A673 (cell line): ENCODE results near the gene USP15. TPM values are rescaled to one million over a fixed set of nuclear protein-coding genes. Genes with fewer than 3 reads are reported as not detected.

Experiments
- BruUV-seq: library from RNA; stranded (reverse); fragments of 400-500 nt; replicated peaks from 2 replicates; lab custom pipeline; 2021; lab: Mats Ljungman, UMichigan
- CTCF ChIA-PET: fragments of 300-600 bp; sonication (Branson Sonifier 250); formaldehyde crosslinking; loops from one replicate; lab custom pipeline; 2022; ENCODE audit warnings: antibody characterized with exemption; lab: Charles Lee
- POLR2A ChIA-PET: fragments of 300-600 bp; sonication (Branson Sonifier 250); formaldehyde crosslinking; loops from one replicate; lab custom pipeline; 2022; ENCODE audit warnings: antibody characterized with exemption; ENCODE audit not compliant: low non-redundant PET; lab: Charles Lee
- DNase-seq: peaks from one replicate; pipeline ENCODE4 v3.0.0-alpha.2; 2015; ENCODE audit warnings: low spot score
- H3K27ac ChIP-seq: fragments of 200-600 bp; sonication (generic); 2 replicates; pipeline ENCODE4 v1.5.1; 2016; ENCODE audit warnings: mixed run types, low read depth, mild to moderate bottlenecking, mixed read lengths, antibody characterized with exemption, low read length; ENCODE audit not compliant: poor library complexity, severe bottlenecking
- H3K27me3 ChIP-seq: fragments of 200-600 bp; sonication (generic); replicated peaks from 2 replicates; pipeline ENCODE4 v1.6.1; 2017; ENCODE audit warnings: mixed run types, low read depth, mild to moderate bottlenecking, mixed read lengths, antibody characterized with exemption, low read length; ENCODE audit not compliant: insufficient read depth, poor library complexity
- H3K36me3 ChIP-seq: fragments of 200-600 bp; sonication (generic); 2 replicates; pipeline ENCODE4 v1.6.1; 2016; ENCODE audit warnings: mixed run types, mild to moderate bottlenecking, mixed read lengths, antibody characterized with exemption, low read length; ENCODE audit not compliant: insufficient read depth, poor library complexity, severe bottlenecking
- H3K4me1 ChIP-seq: fragments of 200-600 bp; sonication (generic); 2 replicates; pipeline ENCODE4 v1.6.1; 2017; ENCODE audit warnings: mixed run types, mild to moderate bottlenecking, mixed read lengths, antibody characterized with exemption, low read length; ENCODE audit not compliant: insufficient read depth, poor library complexity, severe bottlenecking
- H3K4me3 ChIP-seq: fragments of 200-600 bp; sonication (generic); 2 replicates; pipeline ENCODE4 v1.5.1; 2016; ENCODE audit warnings: low read depth, mixed run types, mild to moderate bottlenecking, mixed read lengths, low read length; ENCODE audit not compliant: poor library complexity, severe bottlenecking
- H3K9me3 ChIP-seq: fragments of 200-600 bp; sonication (generic); 2 replicates; pipeline ENCODE4 v1.6.1; 2016; ENCODE audit warnings: mixed run types, low read depth, mild to moderate bottlenecking, mixed read lengths, antibody characterized with exemption, low read length; ENCODE audit not compliant: poor library complexity, severe bottlenecking
- EZH2 ChIP-seq: fragments of 200-600 bp; sonication (generic); IDR thresholded peaks from 2 replicates; pipeline ENCODE4 v1.6.1; 2017; ENCODE audit warnings: borderline replicate concordance, low read depth, mild to moderate bottlenecking, mixed read lengths, antibody characterized with exemption, low read length; ENCODE audit not compliant: poor library complexity, severe bottlenecking
- intact Hi-C: fragments of 100-400 bp; cut with micrococcal nuclease; formaldehyde crosslinking; loops from one replicate; pipeline ENCODE4 v1.10.0; 2022; ENCODE audit not compliant: unreplicated experiment
- total RNA-seq: library from RNA; stranded (reverse); gene quantifications from 2 replicates; pipeline ENCODE4 v1.2.3, GENCODE V29; 2021
- TF ChIP-seq, protein P1 (sequence below): fragments of 300-800, 200-600 bp; sonication (generic); conservative IDR thresholded peaks from 2 replicates; pipeline ENCODE4 v1.5.1; 2017; ENCODE audit warnings: low read depth, mild to moderate bottlenecking, antibody characterized with exemption, low read length, moderate library complexity, mixed read lengths

USP15 gene
- total RNA-seq, 1 experiment from 2014 or later = 61.7 TPM

DNA sequence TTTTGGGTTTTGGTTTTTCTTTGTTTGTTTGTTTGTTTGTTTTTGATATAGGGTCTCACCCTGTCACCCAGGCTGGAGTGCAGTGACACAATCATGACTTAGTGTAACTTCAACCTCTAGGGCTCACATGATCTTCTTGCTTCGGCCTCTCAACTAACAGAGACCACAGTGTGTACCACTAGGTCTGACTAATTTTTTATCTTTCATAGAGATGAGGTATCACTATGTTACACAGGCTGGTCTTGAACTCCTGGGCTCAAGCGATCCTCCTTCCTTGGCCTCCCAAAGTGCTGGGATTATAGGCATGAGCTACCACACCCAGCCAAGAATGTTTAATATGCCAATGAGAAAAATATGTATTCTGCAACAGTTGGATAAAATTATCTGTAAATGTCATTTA lies 29.6 kb upstream of the USP15 start:
- TF ChIP-seq, protein P1, sequence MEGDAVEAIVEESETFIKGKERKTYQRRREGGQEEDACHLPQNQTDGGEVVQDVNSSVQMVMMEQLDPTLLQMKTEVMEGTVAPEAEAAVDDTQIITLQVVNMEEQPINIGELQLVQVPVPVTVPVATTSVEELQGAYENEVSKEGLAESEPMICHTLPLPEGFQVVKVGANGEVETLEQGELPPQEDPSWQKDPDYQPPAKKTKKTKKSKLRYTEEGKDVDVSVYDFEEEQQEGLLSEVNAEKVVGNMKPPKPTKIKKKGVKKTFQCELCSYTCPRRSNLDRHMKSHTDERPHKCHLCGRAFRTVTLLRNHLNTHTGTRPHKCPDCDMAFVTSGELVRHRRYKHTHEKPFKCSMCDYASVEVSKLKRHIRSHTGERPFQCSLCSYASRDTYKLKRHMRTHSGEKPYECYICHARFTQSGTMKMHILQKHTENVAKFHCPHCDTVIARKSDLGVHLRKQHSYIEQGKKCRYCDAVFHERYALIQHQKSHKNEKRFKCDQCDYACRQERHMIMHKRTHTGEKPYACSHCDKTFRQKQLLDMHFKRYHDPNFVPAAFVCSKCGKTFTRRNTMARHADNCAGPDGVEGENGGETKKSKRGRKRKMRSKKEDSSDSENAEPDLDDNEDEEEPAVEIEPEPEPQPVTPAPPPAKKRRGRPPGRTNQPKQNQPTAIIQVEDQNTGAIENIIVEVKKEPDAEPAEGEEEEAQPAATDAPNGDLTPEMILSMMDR = no peak
- TF ChIP-seq EZH2 = no peak
- H3K36me3 ChIP-seq = no peaks in the 10 kb centered on the region
- POLR2A ChIA-PET = no interaction called here
- no peak for DNase-seq
- H3K9me3 ChIP-seq = no peaks in the 10 kb centered on the region
- no TSS peak for BruUV-seq
- no peak overlapping the region for H3K4me3 ChIP-seq
- no peaks in the 10 kb centered on the region for H3K27me3 ChIP-seq
- no peaks in the 10 kb centered on the region for H3K4me1 ChIP-seq
- intact Hi-C loops = no loop called here
- CTCF ChIA-PET = no interaction called here
- no peak overlapping the region for H3K27ac ChIP-seq

DNA sequence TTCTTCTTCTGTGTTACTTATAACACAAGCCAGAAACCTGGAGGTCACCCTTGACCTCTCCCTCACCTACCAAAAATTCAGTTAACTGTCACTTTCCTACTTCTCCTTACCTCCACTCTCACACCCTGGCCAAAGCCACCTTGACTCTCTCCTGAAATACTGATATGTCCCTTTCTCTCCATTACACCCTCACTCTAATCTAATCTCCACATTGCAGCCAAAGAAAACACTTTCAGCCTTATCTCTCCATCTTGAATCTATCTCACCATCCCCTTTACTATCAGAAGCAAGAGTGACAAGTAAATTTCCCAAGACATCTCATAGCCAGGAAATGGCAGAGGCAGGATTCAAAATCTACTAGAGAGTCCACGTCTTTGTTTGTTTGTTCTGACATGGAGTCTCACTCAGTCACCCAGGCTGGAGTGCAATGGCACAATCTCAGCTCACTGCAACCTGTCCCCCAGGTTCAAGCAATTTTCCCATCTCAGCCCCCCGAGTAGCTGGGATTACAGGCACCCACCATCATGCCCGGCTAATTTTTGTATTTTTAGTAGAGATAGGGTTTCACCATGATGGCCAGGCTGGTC lies 28.0 kb upstream of the USP15 start:
- H3K4me3 ChIP-seq = no peak overlapping the region
- H3K27ac ChIP-seq = no peak overlapping the region
- H3K9me3 ChIP-seq = no peaks in the 10 kb centered on the region
- no peaks in the 10 kb centered on the region for H3K4me1 ChIP-seq
- POLR2A ChIA-PET = no interaction called here
- no peak for DNase-seq
- TF ChIP-seq EZH2 = no peak
- TF ChIP-seq, protein P1 = no peak
- intact Hi-C loops = no loop called here
- no peaks in the 10 kb centered on the region for H3K27me3 ChIP-seq
- no peaks in the 10 kb centered on the region for H3K36me3 ChIP-seq
- BruUV-seq = no TSS peak
- CTCF ChIA-PET = no interaction called here

DNA sequence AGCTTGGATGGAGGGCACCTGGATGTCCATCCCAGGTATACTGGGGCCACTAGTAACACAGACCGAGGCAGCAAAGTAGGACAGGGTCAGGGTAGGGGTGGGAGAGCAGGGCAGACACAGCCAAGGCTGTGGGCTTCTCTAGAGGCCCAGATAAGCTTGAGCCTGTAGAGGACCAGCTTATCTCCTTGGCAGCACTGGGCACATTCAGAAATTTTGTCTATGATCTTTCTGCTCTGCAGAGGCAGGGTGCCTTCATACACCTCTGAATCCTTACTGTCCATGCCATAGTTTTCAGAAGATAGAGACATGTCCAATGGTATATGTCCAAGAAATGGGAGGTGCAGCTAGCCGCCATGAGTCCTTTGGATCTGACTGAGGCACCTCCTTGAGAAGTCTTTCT lies 26.4 kb upstream of the USP15 start:
- H3K4me3 ChIP-seq = no peak overlapping the region
- no peaks in the 10 kb centered on the region for H3K4me1 ChIP-seq
- CTCF ChIA-PET = no interaction called here
- POLR2A ChIA-PET = no interaction called here
- no peaks in the 10 kb centered on the region for H3K9me3 ChIP-seq
- no peak overlapping the region for H3K27ac ChIP-seq
- intact Hi-C loops = no loop called here
- no peaks in the 10 kb centered on the region for H3K36me3 ChIP-seq
- H3K27me3 ChIP-seq = no peaks in the 10 kb centered on the region
- BruUV-seq = no TSS peak
- no peak for TF ChIP-seq EZH2
- TF ChIP-seq, protein P1 = no peak
- DNase-seq = no peak
